Measurements from ENCODE around the gene HMCN2. TPM values are rescaled to one million over a fixed set of nuclear protein-coding genes. Genes with fewer than 3 reads are reported as not detected.
A peak's percentile ranks its signal among the peaks of the same experiment; 100 is the strongest.

Gene HMCN2
- total RNA-seq, 1 experiment from 2014 or later, result not detected

GRCh38 chr9:130241198-130241535 is 24.4 kb upstream of the HMCN2 start:
- peaks cover 11% of the 10 kb centered on the region for H3K4me1 Mint-ChIP-seq (ENCODE audit: insufficient read depth, unreplicated experiment)
- BruUV-seq (replicated peaks), result no TSS peak
- POLR2A ChIA-PET, result no interaction called here
- no peak for DNase-seq (ENCODE audit: unreplicated experiment)
- no peak overlapping the region for H3K27ac Mint-ChIP-seq (ENCODE audit: low read depth, unreplicated experiment)
- no peaks in the 10 kb centered on the region for H3K36me3 Mint-ChIP-seq (ENCODE audit: insufficient read depth, unreplicated experiment)
- H3K4me3 Mint-ChIP-seq (ENCODE audit: unreplicated experiment), result no peak overlapping the region
- no peaks in the 10 kb centered on the region for H3K9me3 Mint-ChIP-seq (ENCODE audit: unreplicated experiment)
- intact Hi-C loops (cut with micrococcal nuclease), result no loop called here
- H3K27me3 Mint-ChIP-seq (ENCODE audit: insufficient read depth, unreplicated experiment), result no peaks in the 10 kb centered on the region
- CTCF ChIA-PET, result interaction anchor here (0.5 to 9.8 kb wide), 7 partner anchors 21 to 355 kb away, joined by 3 to 62 read pairs (median 3); no protein-coding TSS in a partner anchor
- no peak for TF ChIP-seq CTCF (IDR thresholded peaks at IDR 0.05; ENCODE audit: unreplicated experiment)

GRCh38 chr9:130242270-130243014 is 23.1 kb upstream of the HMCN2 start:
- no peak for DNase-seq (ENCODE audit: unreplicated experiment)
- no TSS peak for BruUV-seq (replicated peaks)
- Mint-ChIP-seq H3K4me3 (ENCODE audit: unreplicated experiment) (peak overlapping the region; percentile 45), H3K4me1 (ENCODE audit: insufficient read depth, unreplicated experiment) (peaks cover 11% of the 10 kb centered on the region), H3K27ac (ENCODE audit: low read depth, unreplicated experiment) (peak overlapping the region; percentile 84), H3K27me3 (ENCODE audit: insufficient read depth, unreplicated experiment) (no peaks in the 10 kb centered on the region), H3K9me3 (ENCODE audit: unreplicated experiment) (no peaks in the 10 kb centered on the region), H3K36me3 (ENCODE audit: insufficient read depth, unreplicated experiment) (no peaks in the 10 kb centered on the region)
- POLR2A ChIA-PET, result interaction anchor here (0.6 kb wide), 1 partner anchor 134 kb away, joined by 3 read pairs; no protein-coding TSS in a partner anchor
- TF ChIP-seq CTCF (IDR thresholded peaks at IDR 0.05; ENCODE audit: unreplicated experiment), result no peak
- intact Hi-C loops (cut with micrococcal nuclease), result no loop called here
- CTCF ChIA-PET, result interaction anchor here (0.6 to 9.8 kb wide), 23 partner anchors 10 to 1169 kb away, joined by 3 to 62 read pairs (median 4); partner anchors contain the start of gene EXOSC2

- Mint-ChIP-seq H3K9me3 (ENCODE audit: unreplicated experiment) (no peaks in the 10 kb centered on the region), H3K27me3 (ENCODE audit: insufficient read depth, unreplicated experiment) (no peaks in the 10 kb centered on the region), H3K36me3 (ENCODE audit: insufficient read depth, unreplicated experiment) (no peaks in the 10 kb centered on the region), H3K4me1 (ENCODE audit: insufficient read depth, unreplicated experiment) (peaks cover 11% of the 10 kb centered on the region), H3K4me3 (ENCODE audit: unreplicated experiment) (peak overlapping the region; percentile 45), H3K27ac (ENCODE audit: low read depth, unreplicated experiment) (peak overlapping the region; percentile 84)
- peak; percentile 64 for DNase-seq (ENCODE audit: unreplicated experiment)
- POLR2A ChIA-PET, result interaction anchor here (0.6 kb wide), 1 partner anchor 134 kb away, joined by 3 read pairs; no protein-coding TSS in a partner anchor
- no TSS peak for BruUV-seq (replicated peaks)
- CTCF ChIA-PET, result interaction anchor here (0.6 to 9.8 kb wide), 29 partner anchors 9 to 1516 kb away, joined by 3 to 62 read pairs (median 4); partner anchors contain the start of gene EXOSC2
- TF ChIP-seq CTCF (IDR thresholded peaks at IDR 0.05; ENCODE audit: unreplicated experiment), result peak; percentile 93
- intact Hi-C loops (cut with micrococcal nuclease), result no loop called here
Measured at GRCh38 chr9:130243015-130243881, 22.3 kb upstream of the HMCN2 start.

GRCh38 chr9:130243882-130244170 is 21.7 kb upstream of the HMCN2 start:
- CTCF ChIA-PET, result interaction anchor here (0.6 to 9.8 kb wide), 21 partner anchors 9 to 1515 kb away, joined by 3 to 62 read pairs (median 4); partner anchors contain the start of gene EXOSC2
- BruUV-seq (replicated peaks), result no TSS peak
- Mint-ChIP-seq H3K36me3 (ENCODE audit: insufficient read depth, unreplicated experiment) (no peaks in the 10 kb centered on the region), H3K27ac (ENCODE audit: low read depth, unreplicated experiment) (no peak overlapping the region), H3K9me3 (ENCODE audit: unreplicated experiment) (no peaks in the 10 kb centered on the region), H3K4me3 (ENCODE audit: unreplicated experiment) (no peak overlapping the region), H3K27me3 (ENCODE audit: insufficient read depth, unreplicated experiment) (peaks cover 3% of the 10 kb centered on the region), H3K4me1 (ENCODE audit: insufficient read depth, unreplicated experiment) (peaks cover 11% of the 10 kb centered on the region)
- no peak for DNase-seq (ENCODE audit: unreplicated experiment)
- intact Hi-C loops (cut with micrococcal nuclease), result no loop called here
- no peak for TF ChIP-seq CTCF (IDR thresholded peaks at IDR 0.05; ENCODE audit: unreplicated experiment)
- POLR2A ChIA-PET, result no interaction called here
